Neural cell (in vitro differentiated cells): ENCODE measurements around the gene IFI6. TPM values are rescaled to one million over a fixed set of nuclear protein-coding genes. Genes with fewer than 3 reads are reported as not detected.
"Not testable (repeated sequence)": the region's sequence is repeated elsewhere in the genome, so short reads cannot be mapped to it uniquely, and the experiment has no call there.

ENCODE experiments used
- H2AFZ ChIP-seq: fragments of 200-600, 300-800 bp; sonication (generic), shearing (Covaris generic); 2 replicates; pipeline ENCODE4 v1.6.0; 2014; ENCODE audit warnings: low read depth, mild to moderate bottlenecking, antibody characterized with exemption, low read length, moderate library complexity
- H3F3A ChIP-seq: fragments of 200-600 bp; shearing (Covaris generic); 2 replicates; pipeline ENCODE4 v1.6.1; 2016; ENCODE audit warnings: mild to moderate bottlenecking, moderate library complexity, mixed read lengths, antibody characterized with exemption, low read length; ENCODE audit not compliant: insufficient read depth, poor library complexity, severe bottlenecking
- H3K27ac ChIP-seq: fragments of 200-600, 300-800 bp; sonication (generic), shearing (Covaris generic); 2 replicates; pipeline ENCODE4 v1.5.1; 2014; ENCODE audit warnings: mild to moderate bottlenecking, low read length, moderate library complexity
- H3K27me3 ChIP-seq: fragments of 300-800, 200-600 bp; sonication (generic), shearing (Covaris generic); 2 replicates; pipeline ENCODE4 v1.6.0; 2014; ENCODE audit warnings: mild to moderate bottlenecking, low read depth, low read length, moderate library complexity; ENCODE audit not compliant: insufficient read depth
- H3K36me3 ChIP-seq: fragments of 300-800, 200-600 bp; sonication (generic), shearing (Covaris generic); 2 replicates; pipeline ENCODE4 v1.5.1; 2014; ENCODE audit warnings: mild to moderate bottlenecking, antibody characterized with exemption, low read length, moderate library complexity; ENCODE audit not compliant: insufficient read depth
- H3K4me2 ChIP-seq: fragments of 300-800, 200-600 bp; sonication (generic), shearing (Covaris generic); 2 replicates; pipeline ENCODE4 v1.6.0; 2014; ENCODE audit warnings: mild to moderate bottlenecking, low read length
- H3K4me3 ChIP-seq: fragments of 300-800, 200-600 bp; sonication (generic), shearing (Covaris generic); 2 replicates; pipeline ENCODE4 v1.5.1; 2014; ENCODE audit warnings: mild to moderate bottlenecking, low read length, moderate library complexity
- H3K79me2 ChIP-seq: fragments of 200-600 bp; shearing (Covaris generic); replicated peaks from 2 replicates; pipeline ENCODE4 v1.6.0; 2014; ENCODE audit warnings: mild to moderate bottlenecking, low read length, moderate library complexity; ENCODE audit not compliant: insufficient read depth
- H3K9ac ChIP-seq: fragments of 300-800, 200-600 bp; sonication (generic), shearing (Covaris generic); 2 replicates; pipeline ENCODE4 v1.6.1; 2016; ENCODE audit warnings: mild to moderate bottlenecking, low read length, mixed read lengths
- H3K9me2 ChIP-seq: fragments of 200-600 bp; shearing (Covaris generic); 2 replicates; pipeline ENCODE4 v1.6.1; 2016; ENCODE audit warnings: mild to moderate bottlenecking, low read length, mixed read lengths; ENCODE audit not compliant: insufficient read depth
- H3K9me3 ChIP-seq: fragments of 200-600, 300-800 bp; sonication (generic), shearing (Covaris generic); 2 replicates; pipeline ENCODE4 v1.6.1; 2016; ENCODE audit warnings: mild to moderate bottlenecking, mixed run types, low read length, moderate library complexity, mixed read lengths
- H4K20me1 ChIP-seq: fragments of 200-600 bp; shearing (Covaris generic); 2 replicates; pipeline ENCODE4 v1.6.1; 2016; ENCODE audit warnings: mild to moderate bottlenecking, mixed run types; ENCODE audit not compliant: insufficient read depth
- EP300 ChIP-seq: fragments of 450-650 bp; conservative IDR thresholded peaks from 2 replicates; pipeline ENCODE4 v1.6.1; 2014; ENCODE audit warnings: antibody characterized with exemption, mild to moderate bottlenecking, moderate library complexity; ENCODE audit not compliant: poor library complexity, severe bottlenecking
- EZH2 ChIP-seq: fragments of 200-600, 300-800 bp; shearing (Covaris generic), sonication (generic); IDR thresholded peaks from 2 replicates; pipeline ENCODE4 v1.6.1; 2014; ENCODE audit warnings: antibody characterized with exemption, low read length, borderline replicate concordance, mild to moderate bottlenecking; ENCODE audit not compliant: insufficient read depth, poor library complexity, severe bottlenecking
- MXI1 ChIP-seq: fragments of 450-650 bp; conservative IDR thresholded peaks from 2 replicates; pipeline ENCODE4 v1.6.1; 2014; ENCODE audit warnings: antibody characterized with exemption, mild to moderate bottlenecking; ENCODE audit not compliant: poor library complexity, severe bottlenecking
- POLR2AphosphoS5 ChIP-seq: IDR thresholded peaks from 2 replicates; pipeline ENCODE4 v1.6.1; 2012
- RAD21 ChIP-seq: fragments of 450-650 bp; conservative IDR thresholded peaks from 2 replicates; pipeline ENCODE4 v1.6.1; 2014; ENCODE audit warnings: antibody characterized with exemption, mild to moderate bottlenecking, moderate library complexity
- SMC3 ChIP-seq: fragments of 450-650 bp; conservative IDR thresholded peaks from 2 replicates; pipeline ENCODE4 v1.6.1; 2014; ENCODE audit warnings: antibody characterized with exemption, mild to moderate bottlenecking, moderate library complexity; ENCODE audit not compliant: poor library complexity
- TAF1 ChIP-seq: IDR thresholded peaks from 2 replicates; pipeline ENCODE4 v1.6.1; 2012; ENCODE audit warnings: low read depth
- polyA plus RNA-seq: library from polyadenylated mRNA; depleted of rRNA; stranded (reverse); fragments of >200 nt; gene quantifications from 2 replicates; pipeline ENCODE4 v1.2.3, GENCODE V29; 2014
- TF ChIP-seq, protein P1 (sequence below): fragments of 450-650 bp; IDR thresholded peaks from 2 replicates; pipeline ENCODE4 v1.5.1; 2014; ENCODE audit warnings: antibody characterized with exemption, mild to moderate bottlenecking, moderate library complexity; ENCODE audit not compliant: poor library complexity, severe bottlenecking
- TF ChIP-seq, protein P2 (sequence below): IDR thresholded peaks from 2 replicates; pipeline ENCODE4 v1.6.1; 2012; ENCODE audit warnings: borderline replicate concordance

The IFI6 gene
- polyA plus RNA-seq, 1 donor from 2014 or later: 0.35 TPM

DNA sequence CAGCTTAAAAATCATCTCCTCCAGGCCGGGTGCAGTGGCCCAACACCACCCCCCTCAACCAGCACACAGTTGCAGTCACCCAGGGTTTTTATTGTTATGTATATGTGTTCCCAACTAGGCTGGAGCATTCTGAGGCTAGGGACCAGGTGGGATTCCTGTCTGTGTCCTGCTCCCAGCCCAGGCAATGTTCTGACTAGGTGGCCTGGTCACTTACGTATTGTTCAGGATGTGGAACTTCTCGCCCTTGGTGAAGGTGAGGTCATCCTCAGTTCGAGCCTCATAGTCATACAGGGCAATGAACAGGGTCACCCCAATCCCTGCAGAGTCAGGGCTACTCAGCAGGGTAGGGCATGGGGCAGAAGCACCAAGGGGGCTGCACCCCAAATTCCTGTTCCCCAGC, 49.2 kb downstream of the IFI6 start:
- Histone ChIP-seq H3K9me2 (no peaks in the 10 kb centered on the region), H3K9me3 (no peaks in the 10 kb centered on the region), H2AFZ (no peak overlapping the region), H3K36me3 (no peaks in the 10 kb centered on the region), H3K27me3 (no peaks in the 10 kb centered on the region), H3K9ac (no peak overlapping the region), H3K4me2 (no peak overlapping the region), H3K27ac (no peak overlapping the region), H3K79me2 (no peaks in the 10 kb centered on the region), H3F3A (no peaks in the 10 kb centered on the region), H3K4me3 (no peak overlapping the region), H4K20me1 (no peaks in the 10 kb centered on the region)
- TF ChIP-seq SMC3 (no peak), MXI1 (no peak)

DNA sequence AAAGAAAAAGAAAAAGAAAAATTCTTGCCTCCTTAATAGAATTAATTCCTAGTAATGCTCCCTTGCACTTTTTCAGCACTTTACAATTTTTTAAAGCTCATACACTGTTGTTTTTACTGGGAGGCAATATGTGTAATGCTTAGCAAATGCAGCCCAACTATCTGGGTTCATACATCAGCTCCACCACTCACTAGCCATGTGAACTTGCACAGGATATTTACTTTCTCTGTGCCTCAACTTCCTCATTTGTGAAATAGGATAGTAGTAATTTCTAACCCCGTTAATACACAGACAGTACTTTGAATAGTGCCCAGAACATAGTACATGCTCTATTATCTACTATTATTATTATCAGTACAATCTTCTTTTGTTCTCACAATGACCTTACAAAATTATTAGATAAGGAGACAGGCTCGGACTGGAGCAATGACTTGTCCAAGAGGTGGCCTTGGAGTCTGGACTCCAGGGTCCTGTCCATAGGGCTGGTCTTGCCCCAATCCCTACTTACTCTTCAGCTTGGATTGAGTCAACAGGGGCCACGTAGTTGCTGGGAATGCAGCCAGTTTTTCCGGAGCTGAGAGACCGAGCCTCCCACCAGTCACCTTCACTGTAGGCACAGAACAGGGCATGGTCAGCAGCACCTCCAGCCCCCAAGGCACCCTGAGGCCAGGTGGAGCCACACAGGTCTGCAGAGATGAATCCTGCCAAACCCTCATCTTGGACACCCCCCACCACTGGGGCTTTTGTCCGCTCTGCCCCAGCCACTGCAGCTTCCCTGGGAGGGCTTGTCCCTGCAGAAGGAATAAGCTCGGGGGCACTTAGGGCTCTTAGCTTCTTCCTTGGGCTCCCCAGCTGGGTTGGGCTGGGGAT, 50.7 kb downstream of the IFI6 start:
- no peak overlapping the region for H2AFZ ChIP-seq
- TF ChIP-seq, protein P1, sequence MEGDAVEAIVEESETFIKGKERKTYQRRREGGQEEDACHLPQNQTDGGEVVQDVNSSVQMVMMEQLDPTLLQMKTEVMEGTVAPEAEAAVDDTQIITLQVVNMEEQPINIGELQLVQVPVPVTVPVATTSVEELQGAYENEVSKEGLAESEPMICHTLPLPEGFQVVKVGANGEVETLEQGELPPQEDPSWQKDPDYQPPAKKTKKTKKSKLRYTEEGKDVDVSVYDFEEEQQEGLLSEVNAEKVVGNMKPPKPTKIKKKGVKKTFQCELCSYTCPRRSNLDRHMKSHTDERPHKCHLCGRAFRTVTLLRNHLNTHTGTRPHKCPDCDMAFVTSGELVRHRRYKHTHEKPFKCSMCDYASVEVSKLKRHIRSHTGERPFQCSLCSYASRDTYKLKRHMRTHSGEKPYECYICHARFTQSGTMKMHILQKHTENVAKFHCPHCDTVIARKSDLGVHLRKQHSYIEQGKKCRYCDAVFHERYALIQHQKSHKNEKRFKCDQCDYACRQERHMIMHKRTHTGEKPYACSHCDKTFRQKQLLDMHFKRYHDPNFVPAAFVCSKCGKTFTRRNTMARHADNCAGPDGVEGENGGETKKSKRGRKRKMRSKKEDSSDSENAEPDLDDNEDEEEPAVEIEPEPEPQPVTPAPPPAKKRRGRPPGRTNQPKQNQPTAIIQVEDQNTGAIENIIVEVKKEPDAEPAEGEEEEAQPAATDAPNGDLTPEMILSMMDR: no peak
- TF ChIP-seq, protein P2, sequence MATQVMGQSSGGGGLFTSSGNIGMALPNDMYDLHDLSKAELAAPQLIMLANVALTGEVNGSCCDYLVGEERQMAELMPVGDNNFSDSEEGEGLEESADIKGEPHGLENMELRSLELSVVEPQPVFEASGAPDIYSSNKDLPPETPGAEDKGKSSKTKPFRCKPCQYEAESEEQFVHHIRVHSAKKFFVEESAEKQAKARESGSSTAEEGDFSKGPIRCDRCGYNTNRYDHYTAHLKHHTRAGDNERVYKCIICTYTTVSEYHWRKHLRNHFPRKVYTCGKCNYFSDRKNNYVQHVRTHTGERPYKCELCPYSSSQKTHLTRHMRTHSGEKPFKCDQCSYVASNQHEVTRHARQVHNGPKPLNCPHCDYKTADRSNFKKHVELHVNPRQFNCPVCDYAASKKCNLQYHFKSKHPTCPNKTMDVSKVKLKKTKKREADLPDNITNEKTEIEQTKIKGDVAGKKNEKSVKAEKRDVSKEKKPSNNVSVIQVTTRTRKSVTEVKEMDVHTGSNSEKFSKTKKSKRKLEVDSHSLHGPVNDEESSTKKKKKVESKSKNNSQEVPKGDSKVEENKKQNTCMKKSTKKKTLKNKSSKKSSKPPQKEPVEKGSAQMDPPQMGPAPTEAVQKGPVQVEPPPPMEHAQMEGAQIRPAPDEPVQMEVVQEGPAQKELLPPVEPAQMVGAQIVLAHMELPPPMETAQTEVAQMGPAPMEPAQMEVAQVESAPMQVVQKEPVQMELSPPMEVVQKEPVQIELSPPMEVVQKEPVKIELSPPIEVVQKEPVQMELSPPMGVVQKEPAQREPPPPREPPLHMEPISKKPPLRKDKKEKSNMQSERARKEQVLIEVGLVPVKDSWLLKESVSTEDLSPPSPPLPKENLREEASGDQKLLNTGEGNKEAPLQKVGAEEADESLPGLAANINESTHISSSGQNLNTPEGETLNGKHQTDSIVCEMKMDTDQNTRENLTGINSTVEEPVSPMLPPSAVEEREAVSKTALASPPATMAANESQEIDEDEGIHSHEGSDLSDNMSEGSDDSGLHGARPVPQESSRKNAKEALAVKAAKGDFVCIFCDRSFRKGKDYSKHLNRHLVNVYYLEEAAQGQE: no peak
- TF ChIP-seq EP300: no peak
- TF ChIP-seq EZH2: no peak
- TF ChIP-seq POLR2AphosphoS5: no peak
- no peak for TF ChIP-seq SMC3
- TF ChIP-seq RAD21: no peak
- TF ChIP-seq MXI1: no peak
- TF ChIP-seq TAF1: no peak
- H3K4me3 ChIP-seq: no peak overlapping the region
- H4K20me1 ChIP-seq: no peaks in the 10 kb centered on the region
- no peaks in the 10 kb centered on the region for H3K36me3 ChIP-seq
- no peaks in the 10 kb centered on the region for H3F3A ChIP-seq
- no peak overlapping the region for H3K4me2 ChIP-seq
- no peaks in the 10 kb centered on the region for H3K79me2 ChIP-seq
- no peaks in the 10 kb centered on the region for H3K9me3 ChIP-seq
- no peaks in the 10 kb centered on the region for H3K9me2 ChIP-seq
- no peaks in the 10 kb centered on the region for H3K27me3 ChIP-seq
- no peak overlapping the region for H3K27ac ChIP-seq
- no peak overlapping the region for H3K9ac ChIP-seq

DNA sequence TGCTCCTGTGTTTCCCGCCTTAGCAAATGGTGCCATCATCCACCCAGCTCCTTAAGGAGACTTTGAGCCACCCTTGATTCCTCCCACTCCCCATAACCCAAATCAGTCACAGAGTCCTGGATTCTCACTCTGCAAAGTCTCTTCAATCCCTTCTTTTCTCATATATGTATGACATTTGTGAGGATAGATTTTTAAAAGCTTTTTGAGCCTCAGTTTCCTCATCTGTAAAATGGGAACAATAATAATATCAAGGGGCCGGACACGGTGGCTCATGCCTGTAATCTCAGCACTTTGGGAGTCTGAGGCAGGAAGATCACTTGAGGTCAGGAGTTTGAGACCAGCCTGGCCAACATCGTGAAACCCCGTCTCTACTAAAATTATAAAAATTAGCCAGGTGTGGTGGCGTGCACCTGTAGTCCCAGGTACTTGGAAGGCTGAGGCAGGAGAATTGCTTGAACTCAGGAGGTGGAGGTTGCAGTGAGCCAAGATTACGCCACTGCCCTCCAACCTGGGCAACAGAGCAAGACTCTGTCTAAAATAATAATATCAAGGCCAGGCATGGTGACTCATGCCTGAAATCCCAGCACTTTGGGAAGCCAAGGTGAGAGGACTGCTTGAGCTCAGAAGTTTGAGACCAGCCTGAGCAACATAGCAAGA, 52.1 kb downstream of the IFI6 start:
- H3K79me2 ChIP-seq, H3K4me2 ChIP-seq, H3K27ac ChIP-seq, H3K36me3 ChIP-seq, H3K27me3 ChIP-seq, H3K9me2 ChIP-seq, H3K9me3 ChIP-seq, H2AFZ ChIP-seq, H3K9ac ChIP-seq, H4K20me1 ChIP-seq, H3F3A ChIP-seq, H3K4me3 ChIP-seq: not testable (repeated sequence)
